ENCODE data around the gene RNF157.
"Not testable (repeated sequence)": the region's sequence is repeated elsewhere in the genome, so short reads cannot be mapped to it uniquely, and the experiment has no call there.

The RNF157 gene

GRCh38 chr17:76232342-76232741, 8.0 kb downstream of the RNF157 start:
- DNase-seq = no peak

DNA sequence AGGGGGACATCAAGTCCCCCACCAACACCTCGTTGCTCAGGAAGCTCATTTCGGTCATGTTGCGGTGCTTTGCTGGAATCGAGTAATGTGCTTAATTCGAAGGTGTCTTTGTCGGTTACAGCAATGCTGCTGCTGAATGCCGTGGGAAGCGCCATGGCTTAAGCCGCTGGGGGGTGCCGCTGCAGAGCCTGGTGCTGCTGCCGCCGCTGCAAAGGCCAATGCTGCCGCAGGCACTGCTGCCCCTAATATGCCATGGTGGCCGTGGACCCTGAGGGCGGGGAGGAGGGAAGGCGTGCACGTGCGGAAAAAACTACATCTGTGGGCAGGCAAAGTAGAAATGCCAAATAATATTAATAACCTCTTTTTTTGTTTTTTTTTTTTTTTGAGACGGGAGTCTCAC, 13.5 kb downstream of the RNF157 start:
- not testable (repeated sequence) for DNase-seq

DNA sequence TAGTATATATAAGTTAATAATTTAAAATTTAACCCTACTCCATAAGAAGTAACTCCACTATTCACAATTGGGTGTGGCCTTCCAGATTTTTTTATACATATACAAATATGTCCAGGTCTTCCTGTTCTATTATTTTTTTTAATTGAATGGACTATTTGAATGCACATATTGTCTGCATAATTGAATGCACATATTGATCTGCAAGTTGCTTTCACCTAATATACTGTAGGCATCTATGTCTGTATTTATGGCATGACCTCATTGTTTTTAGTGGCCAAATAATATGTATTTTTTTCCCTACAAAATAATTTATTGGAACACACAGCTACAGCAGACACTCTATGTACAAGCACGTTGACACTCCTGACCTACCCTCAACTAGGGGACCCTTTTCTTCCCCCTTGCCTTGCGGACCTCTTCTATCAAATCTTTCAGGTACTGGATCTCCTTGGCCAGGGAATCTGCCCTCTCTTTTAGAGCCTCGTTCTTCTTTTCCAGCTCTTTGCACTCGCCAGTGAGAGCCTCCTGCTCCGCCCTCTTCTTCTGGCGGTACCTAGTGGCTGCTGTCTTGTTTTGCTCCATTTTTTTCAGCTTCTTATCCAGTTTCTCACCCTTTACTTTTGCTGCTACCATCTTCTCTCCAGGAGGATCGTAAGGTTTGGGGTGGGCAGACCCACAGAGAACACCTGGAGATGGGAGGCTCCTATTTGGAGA, 14.8 kb downstream of the RNF157 start:
- not testable (repeated sequence) for DNase-seq

GRCh38 chr17:76223802-76224201, 16.5 kb downstream of the RNF157 start:
- DNase-seq = no peak

DNA sequence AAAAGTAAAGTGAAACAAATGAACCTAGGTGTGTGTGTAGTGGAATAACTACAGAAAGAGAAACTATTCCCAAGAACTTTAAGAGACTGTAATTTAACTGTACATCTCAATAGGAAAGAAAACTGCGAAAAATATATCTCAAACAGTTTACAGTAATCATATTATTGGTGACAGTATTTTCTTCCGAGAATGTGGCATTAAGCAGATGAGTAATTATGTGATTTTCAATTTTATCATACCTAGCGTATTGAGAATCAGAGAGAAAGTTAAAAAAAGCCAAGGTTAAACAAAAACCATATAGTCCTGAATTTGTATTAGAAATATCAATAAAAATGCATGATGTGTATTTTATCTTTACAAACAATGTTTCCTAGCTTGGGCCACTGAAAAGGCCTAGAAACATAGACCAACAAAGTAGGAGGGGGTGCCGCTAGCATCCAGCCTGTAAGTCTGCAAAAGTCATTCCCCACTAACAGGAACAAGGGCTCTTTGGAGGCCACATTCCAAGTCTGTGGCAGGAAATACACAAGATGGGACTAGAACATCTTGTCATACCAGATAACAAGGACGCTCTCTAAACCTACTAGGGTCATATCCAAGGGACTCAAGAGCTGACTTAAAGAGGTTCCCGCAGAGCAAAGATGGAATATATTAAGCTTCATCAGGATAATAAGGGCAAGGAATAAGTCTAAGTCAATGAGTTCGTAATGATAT, 20.5 kb downstream of the RNF157 start:
- no peak for DNase-seq

- no peak for DNase-seq
Measured at GRCh38 chr17:76217081-76217480, 23.2 kb downstream of the RNF157 start.

- DNase-seq = no peak
Measured at GRCh38 chr17:76213491-76213890, 26.8 kb downstream of the RNF157 start.

DNA sequence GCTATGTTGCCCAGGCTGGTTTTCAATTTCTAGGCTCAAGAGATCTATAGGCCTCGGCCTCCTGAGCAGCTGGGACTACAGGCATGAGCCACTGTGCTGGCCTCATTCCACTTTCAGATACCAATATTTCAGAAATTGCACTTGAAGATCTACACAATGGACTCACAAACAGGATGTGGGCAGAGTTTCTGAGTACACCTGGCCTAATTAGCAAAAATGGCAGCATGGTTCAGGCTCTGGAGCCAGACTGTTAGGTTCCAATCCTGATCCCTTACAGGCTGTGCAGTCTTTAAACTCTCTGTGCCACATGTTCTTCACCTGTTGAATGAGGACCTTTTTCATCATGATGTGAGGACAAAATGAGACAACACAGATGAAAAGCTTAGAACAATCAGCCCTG, 32.2 kb downstream of the RNF157 start:
- DNase-seq = no peak

GRCh38 chr17:76207275-76208059, 32.8 kb downstream of the RNF157 start:
- DNase-seq = no peak

GRCh38 chr17:76205542-76206144, 34.6 kb downstream of the RNF157 start:
- DNase-seq = not testable (repeated sequence)

DNA sequence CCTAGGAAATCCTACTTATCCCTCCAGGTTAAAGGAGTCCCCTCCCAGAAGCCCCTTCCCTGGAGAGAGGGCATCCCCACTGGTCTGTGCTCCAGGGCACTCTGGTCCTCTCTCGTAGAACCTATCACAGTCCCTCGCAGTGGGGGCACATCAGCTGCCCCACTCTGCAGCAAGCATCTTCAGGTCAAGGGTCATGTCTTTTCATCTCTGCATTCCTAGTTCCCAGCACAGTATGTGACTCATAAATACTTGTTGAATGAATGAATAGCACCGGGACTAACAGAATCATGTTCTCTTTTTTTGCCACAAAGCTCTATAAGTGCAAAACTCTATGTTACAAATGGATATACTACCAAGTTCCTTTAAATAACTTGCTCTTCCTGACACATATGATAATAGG, 36.0 kb downstream of the RNF157 start:
- DNase-seq = no peak

DNA sequence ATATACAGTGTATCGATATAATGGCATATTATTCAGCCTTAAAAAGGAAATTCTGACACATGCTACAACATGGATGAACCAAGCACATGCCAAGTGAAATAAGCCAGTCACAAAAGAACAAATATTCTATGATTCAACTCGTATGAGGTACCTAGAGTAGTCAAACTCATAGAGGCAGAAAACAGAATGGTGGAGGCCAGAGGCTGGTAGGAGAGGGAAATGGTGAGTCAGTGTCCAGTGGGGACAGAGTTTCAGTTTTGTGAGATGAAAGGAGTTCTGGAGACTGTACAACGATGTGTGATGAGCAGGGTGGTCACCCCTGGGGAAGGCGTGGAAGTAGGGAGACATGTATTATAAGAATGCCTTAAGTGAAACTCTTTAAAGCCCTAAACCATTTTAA, 39.9 kb downstream of the RNF157 start:
- DNase-seq = no peak

DNA sequence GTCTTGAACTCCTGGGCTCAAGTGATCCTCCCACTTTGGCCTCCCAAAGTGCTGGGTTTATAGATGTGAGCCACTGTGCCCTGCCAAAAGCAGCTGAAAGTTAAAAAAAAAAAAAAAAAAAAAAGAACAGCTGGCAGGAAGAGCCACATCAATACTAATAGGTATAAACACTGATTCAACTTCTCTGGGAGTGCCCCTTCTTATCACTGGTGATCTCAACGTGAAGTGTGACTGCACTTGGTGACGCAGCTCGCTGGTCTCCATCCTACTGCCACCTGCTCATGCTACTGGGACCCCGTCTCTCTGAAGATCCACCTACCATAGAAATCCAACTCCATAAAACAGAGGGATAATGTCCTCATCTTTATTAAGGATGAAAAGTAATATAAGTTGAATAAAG, 40.8 kb downstream of the RNF157 start:
- no peak for DNase-seq

DNA sequence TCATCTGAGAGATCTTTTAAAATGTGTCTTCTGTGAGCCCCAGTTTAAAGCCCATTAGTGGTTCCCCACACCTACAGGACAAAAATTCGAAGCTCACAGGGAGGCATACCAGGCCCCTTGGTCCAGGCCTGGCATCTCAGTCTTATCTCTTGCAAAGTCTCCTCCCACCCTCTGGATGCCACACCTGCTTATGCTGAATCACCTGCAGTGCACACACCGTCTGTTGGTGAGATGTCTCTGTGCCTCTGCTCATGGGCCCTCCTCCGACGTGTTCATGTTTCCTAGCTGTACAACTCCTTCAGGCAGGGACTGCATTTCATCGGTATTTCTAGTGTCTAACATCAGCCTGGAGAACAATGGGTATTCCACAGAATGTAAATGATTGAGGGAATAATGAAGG, 41.6 kb downstream of the RNF157 start:
- DNase-seq = no peak

- DNase-seq = no peak
Measured at GRCh38 chr17:76197911-76198310, 42.4 kb downstream of the RNF157 start.

GRCh38 chr17:76196675-76197074, 43.6 kb downstream of the RNF157 start:
- no peak for DNase-seq

DNA sequence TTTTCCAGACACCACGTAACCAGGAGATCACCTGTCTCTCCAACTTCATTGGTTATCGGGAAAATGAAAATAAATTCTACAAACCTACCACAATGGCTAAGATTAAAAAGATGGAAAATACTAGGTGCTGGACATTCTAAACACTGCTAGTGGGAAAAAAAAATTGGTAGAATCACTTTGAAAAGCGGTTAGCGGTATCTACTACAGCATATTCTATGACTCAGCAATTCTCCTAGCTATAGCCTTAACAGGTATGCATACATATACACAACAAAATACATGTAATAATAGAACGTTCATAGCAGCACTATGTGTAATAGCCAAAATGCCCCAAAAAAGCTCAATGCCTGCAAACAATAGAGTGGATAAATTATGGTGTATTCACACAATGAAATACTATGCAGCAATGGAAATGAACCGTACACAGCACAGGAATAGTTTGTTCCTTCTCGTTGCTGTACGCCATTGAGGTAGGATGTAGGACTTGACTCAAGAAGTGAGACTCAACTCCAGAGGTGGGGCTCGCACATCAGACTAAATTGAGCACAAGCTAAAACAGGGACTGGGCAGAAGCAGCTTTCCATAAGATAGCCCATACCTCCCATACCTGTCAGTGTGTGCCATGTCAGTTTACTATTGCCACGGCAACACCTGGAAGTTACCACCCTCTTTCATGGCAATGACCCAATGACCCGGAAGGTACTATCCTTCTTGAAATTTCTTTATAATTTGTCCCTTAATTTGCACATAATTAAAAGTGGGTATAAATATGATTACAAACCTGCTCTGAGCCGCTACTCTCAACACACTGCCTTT, 44.8 kb downstream of the RNF157 start:
- no peak for DNase-seq

- DNase-seq = no peak
Measured at GRCh38 chr17:76193591-76193990, 46.7 kb downstream of the RNF157 start.

DNA sequence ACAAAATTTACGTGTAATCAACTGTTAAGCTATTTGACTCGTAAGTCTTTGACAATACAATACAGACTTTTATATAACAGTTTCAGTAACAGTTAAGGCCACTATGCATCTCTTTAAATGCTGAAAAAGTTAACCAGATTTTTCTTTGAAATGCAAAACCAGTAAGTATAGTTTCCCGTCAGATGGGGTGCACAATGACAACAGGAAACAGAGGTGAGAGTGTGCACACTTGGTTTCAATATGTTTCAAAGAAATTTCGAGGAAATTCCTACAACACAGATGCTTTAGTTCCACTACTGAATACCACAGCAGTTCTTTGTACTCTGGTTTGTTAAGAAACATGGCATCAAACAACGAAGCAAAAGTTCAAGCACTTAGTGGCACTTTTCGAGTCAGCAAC, 48.4 kb downstream of the RNF157 start:
- DNase-seq = no peak

GRCh38 chr17:76189741-76190140, 50.6 kb downstream of the RNF157 start:
- no peak for DNase-seq

- DNase-seq = no peak
Measured at GRCh38 chr17:76189247-76189646, 51.0 kb downstream of the RNF157 start.

GRCh38 chr17:76188213-76189016, 51.9 kb downstream of the RNF157 start:
- no peak for DNase-seq
